GM18861 (cell line): ENCODE data around the gene RAD54L.
"Not testable (repeated sequence)": the region's sequence is repeated elsewhere in the genome, so short reads cannot be mapped to it uniquely, and the experiment has no call there.

Experiments used
- ATAC-seq: cut with Tn5 transposase; IDR thresholded peaks from one replicate; pipeline ENCODE4 v1.9.1; 2021; ENCODE audit not compliant: unreplicated experiment

RAD54L gene

GRCh38 chr1:46247436-46248121 lies at the start of gene RAD54L:
RAD54L (plus strand) TSS chr1:46247763; CDS start chr1:46248406, 643 bp downstream.
- ATAC-seq = peak; percentile 90

- ATAC-seq = peak; percentile 69
Measured at GRCh38 chr1:46197964-46198811, 49.4 kb upstream of the RAD54L start, which contains the start of gene POMGNT1. POMGNT1 (minus strand) TSS chr1:46198434; CDS start chr1:46197821, 613 bp downstream.

GRCh38 chr1:46199233-46199749 lies 48.3 kb upstream of the RAD54L start:
- no peak for ATAC-seq

- no peak for ATAC-seq
Measured at GRCh38 chr1:46203738-46204405, 43.7 kb upstream of the RAD54L start.

GRCh38 chr1:46204406-46204742 lies 43.2 kb upstream of the RAD54L start:
- no peak for ATAC-seq

- ATAC-seq = no peak
Measured at GRCh38 chr1:46205141-46205540, 42.4 kb upstream of the RAD54L start.

- ATAC-seq = no peak
Measured at GRCh38 chr1:46205791-46206190, 41.8 kb upstream of the RAD54L start.

- no peak for ATAC-seq
Measured at GRCh38 chr1:46206399-46206798, 41.2 kb upstream of the RAD54L start.

GRCh38 chr1:46210561-46210960 lies 37.0 kb upstream of the RAD54L start:
- no peak for ATAC-seq

GRCh38 chr1:46211051-46211450 lies 36.5 kb upstream of the RAD54L start:
- ATAC-seq = no peak

GRCh38 chr1:46215504-46215903 lies 32.1 kb upstream of the RAD54L start:
- no peak for ATAC-seq

- ATAC-seq = no peak
Measured at GRCh38 chr1:46218443-46218842, 29.1 kb upstream of the RAD54L start.

GRCh38 chr1:46219551-46220520 lies 27.7 kb upstream of the RAD54L start:
- ATAC-seq = no peak

GRCh38 chr1:46220808-46221207 lies 26.8 kb upstream of the RAD54L start:
- no peak for ATAC-seq

- no peak for ATAC-seq
Measured at GRCh38 chr1:46221749-46222148, 25.8 kb upstream of the RAD54L start.

- ATAC-seq = not testable (repeated sequence)
Measured at GRCh38 chr1:46223055-46223454, 24.5 kb upstream of the RAD54L start.

- ATAC-seq = no peak
Measured at GRCh38 chr1:46223472-46223943, 24.1 kb upstream of the RAD54L start.

GRCh38 chr1:46224966-46225365 lies 22.6 kb upstream of the RAD54L start:
- no peak for ATAC-seq

- not testable (repeated sequence) for ATAC-seq
Measured at GRCh38 chr1:46231231-46231630, 16.3 kb upstream of the RAD54L start.

GRCh38 chr1:46236882-46237281 lies 10.7 kb upstream of the RAD54L start:
- no peak for ATAC-seq
